Measurements from ENCODE around the gene RALGPS1.

RALGPS1 gene

GRCh38 chr9:127085186-127085585, 170.6 kb downstream of the RALGPS1 start:
- CTCF ChIA-PET: no interaction called here
- no peak for DNase-seq (ENCODE audit: extremely low spot score)
- POLR2A ChIA-PET: no interaction called here
- TF ChIP-seq FOXA1 (IDR thresholded peaks at IDR 0.05) (no peak), ZNF384 (IDR thresholded peaks at IDR 0.05) (no peak), ARNT (IDR thresholded peaks at IDR 0.05) (no peak), NFRKB (IDR thresholded peaks at IDR 0.05) (no peak), CTBP1 (IDR thresholded peaks at IDR 0.05; ENCODE audit: borderline replicate concordance) (no peak), SP1 (IDR thresholded peaks at IDR 0.05) (no peak), TARDBP (IDR thresholded peaks at IDR 0.05) (no peak), FOXK2 (IDR thresholded peaks at IDR 0.05) (no peak), FOXM1 (IDR thresholded peaks at IDR 0.05; ENCODE audit: borderline replicate concordance) (no peak), HDGF (IDR thresholded peaks at IDR 0.05; ENCODE audit: borderline replicate concordance) (no peak), L3MBTL2 (conservative IDR thresholded peaks at IDR 0.05) (no peak), BHLHE40 (IDR thresholded peaks at IDR 0.05; ENCODE audit: borderline replicate concordance) (no peak)

DNA sequence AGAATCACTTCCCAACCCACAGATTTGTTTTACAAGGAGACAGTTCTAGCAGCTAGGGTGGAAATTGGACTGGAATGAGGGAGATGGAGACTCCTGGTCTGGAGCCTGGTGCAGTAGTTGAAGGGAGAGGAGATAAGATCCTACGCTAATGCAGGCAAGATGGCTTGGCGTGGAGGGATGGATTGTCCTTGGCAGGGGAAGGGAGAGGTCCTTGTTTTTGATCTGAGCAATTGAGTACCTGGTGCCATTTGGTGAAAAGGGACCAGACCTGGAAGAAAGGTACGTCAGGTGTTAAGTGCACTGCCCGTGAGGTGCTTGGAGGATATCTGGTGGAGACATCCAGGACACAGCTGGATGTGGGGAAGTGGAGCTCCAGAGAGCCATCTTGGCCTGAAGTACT, 172.2 kb downstream of the RALGPS1 start:
- ChIA-PET POLR2A (no interaction called here), CTCF (no interaction called here)
- no peak for DNase-seq (ENCODE audit: extremely low spot score)
- no peak for TF ChIP-seq ARNT (IDR thresholded peaks at IDR 0.05)
- TF ChIP-seq ELF4 (IDR thresholded peaks at IDR 0.05): no peak
- no peak for TF ChIP-seq HDGF (IDR thresholded peaks at IDR 0.05; ENCODE audit: borderline replicate concordance)
- no peak for TF ChIP-seq FOXK2 (IDR thresholded peaks at IDR 0.05)
- TF ChIP-seq TARDBP (IDR thresholded peaks at IDR 0.05): no peak
- TF ChIP-seq, protein P1, sequence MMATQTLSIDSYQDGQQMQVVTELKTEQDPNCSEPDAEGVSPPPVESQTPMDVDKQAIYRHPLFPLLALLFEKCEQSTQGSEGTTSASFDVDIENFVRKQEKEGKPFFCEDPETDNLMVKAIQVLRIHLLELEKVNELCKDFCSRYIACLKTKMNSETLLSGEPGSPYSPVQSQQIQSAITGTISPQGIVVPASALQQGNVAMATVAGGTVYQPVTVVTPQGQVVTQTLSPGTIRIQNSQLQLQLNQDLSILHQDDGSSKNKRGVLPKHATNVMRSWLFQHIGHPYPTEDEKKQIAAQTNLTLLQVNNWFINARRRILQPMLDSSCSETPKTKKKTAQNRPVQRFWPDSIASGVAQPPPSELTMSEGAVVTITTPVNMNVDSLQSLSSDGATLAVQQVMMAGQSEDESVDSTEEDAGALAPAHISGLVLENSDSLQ (IDR thresholded peaks at IDR 0.05): no peak
- TF ChIP-seq SP1 (IDR thresholded peaks at IDR 0.05): no peak

- TF ChIP-seq SP1 (IDR thresholded peaks at IDR 0.05): no peak
- no peak for TF ChIP-seq ZNF384 (IDR thresholded peaks at IDR 0.05)
- no peak for TF ChIP-seq CTBP1 (IDR thresholded peaks at IDR 0.05; ENCODE audit: borderline replicate concordance)
- no peak for TF ChIP-seq ELF4 (IDR thresholded peaks at IDR 0.05)
- no peak for TF ChIP-seq NFRKB (IDR thresholded peaks at IDR 0.05)
- TF ChIP-seq TARDBP (IDR thresholded peaks at IDR 0.05): no peak
- TF ChIP-seq HDGF (IDR thresholded peaks at IDR 0.05; ENCODE audit: borderline replicate concordance): no peak
- no peak for TF ChIP-seq SUZ12 (IDR thresholded peaks at IDR 0.05)
- TF ChIP-seq L3MBTL2 (conservative IDR thresholded peaks at IDR 0.05): no peak
- TF ChIP-seq ARNT (IDR thresholded peaks at IDR 0.05): no peak
- TF ChIP-seq BHLHE40 (IDR thresholded peaks at IDR 0.05; ENCODE audit: borderline replicate concordance): no peak
- TF ChIP-seq FOXK2 (IDR thresholded peaks at IDR 0.05): no peak
- no peak for TF ChIP-seq FOXA1 (IDR thresholded peaks at IDR 0.05)
- TF ChIP-seq, protein P1 (IDR thresholded peaks at IDR 0.05): no peak
- no peak for TF ChIP-seq LEF1 (IDR thresholded peaks at IDR 0.05; ENCODE audit: borderline replicate concordance)
- TF ChIP-seq FOXM1 (IDR thresholded peaks at IDR 0.05; ENCODE audit: borderline replicate concordance): no peak
- POLR2A ChIA-PET: no interaction called here
- CTCF ChIA-PET: no interaction called here
- no peak for DNase-seq (ENCODE audit: extremely low spot score)
Observed at GRCh38 chr9:127087411-127087810, 172.8 kb downstream of the RALGPS1 start.

GRCh38 chr9:127087836-127088235, 173.3 kb downstream of the RALGPS1 start:
- CTCF ChIA-PET: no interaction called here
- POLR2A ChIA-PET: no interaction called here
- DNase-seq (ENCODE audit: extremely low spot score): no peak

DNA sequence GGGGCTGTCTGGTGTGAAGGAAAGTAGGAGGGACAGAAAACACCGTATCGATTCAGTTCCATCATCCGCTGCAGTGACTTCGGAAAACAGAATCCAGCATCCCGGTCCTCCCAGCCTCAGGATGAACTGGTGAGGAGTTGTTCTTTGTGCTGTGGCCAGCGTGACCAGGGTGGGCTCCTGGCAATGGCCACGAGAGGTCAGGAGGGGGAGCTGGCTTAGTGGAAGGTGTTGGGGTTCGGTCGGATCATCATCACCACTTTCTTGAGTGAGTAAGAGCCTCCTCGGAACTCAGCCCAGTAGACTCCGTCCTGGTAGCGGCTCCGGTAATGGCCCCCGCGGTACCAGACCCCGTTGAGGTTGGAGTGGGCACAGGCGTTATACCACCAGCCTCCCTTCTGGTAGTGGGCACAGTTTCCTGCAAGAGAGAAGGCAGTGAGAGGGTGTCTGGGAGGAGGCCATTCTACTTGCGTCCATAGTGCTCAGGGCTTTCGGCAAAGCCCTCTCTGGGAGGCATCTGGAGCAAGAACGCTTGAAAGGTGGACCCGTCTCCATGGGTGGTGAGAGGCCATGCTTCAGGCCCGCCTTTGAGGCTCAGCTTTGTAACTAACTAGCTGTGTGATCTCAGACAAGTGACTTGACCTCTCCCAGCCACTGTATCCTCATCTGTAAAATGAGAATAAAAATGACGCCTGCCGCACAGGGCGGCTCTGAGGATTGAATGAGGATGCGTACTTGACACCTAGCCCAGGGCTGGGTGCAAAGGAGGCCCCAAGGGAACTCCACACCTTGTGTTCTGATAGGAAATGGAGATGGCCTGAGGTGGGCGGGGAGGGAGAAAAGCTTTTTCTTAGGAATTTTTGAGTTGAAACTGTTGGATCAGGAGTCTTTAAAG, 174.4 kb downstream of the RALGPS1 start:
- TF ChIP-seq CTBP1 (IDR thresholded peaks at IDR 0.05; ENCODE audit: borderline replicate concordance) (no peak), HDGF (IDR thresholded peaks at IDR 0.05; ENCODE audit: borderline replicate concordance) (no peak), ARNT (IDR thresholded peaks at IDR 0.05) (no peak), ELF4 (IDR thresholded peaks at IDR 0.05) (no peak), SP1 (IDR thresholded peaks at IDR 0.05) (no peak), NFRKB (IDR thresholded peaks at IDR 0.05) (no peak), LEF1 (IDR thresholded peaks at IDR 0.05; ENCODE audit: borderline replicate concordance) (no peak), SUZ12 (IDR thresholded peaks at IDR 0.05) (no peak), FOXA1 (IDR thresholded peaks at IDR 0.05) (no peak), ZNF384 (IDR thresholded peaks at IDR 0.05) (no peak), BHLHE40 (IDR thresholded peaks at IDR 0.05; ENCODE audit: borderline replicate concordance) (no peak), L3MBTL2 (conservative IDR thresholded peaks at IDR 0.05) (no peak), TARDBP (IDR thresholded peaks at IDR 0.05) (no peak)
- TF ChIP-seq, protein P1 (IDR thresholded peaks at IDR 0.05): no peak
- ChIA-PET POLR2A (no interaction called here), CTCF (no interaction called here)
- DNase-seq (ENCODE audit: extremely low spot score): no peak

More at GRCh38 chr9:127087836-127088235, 173.3 kb downstream of the RALGPS1 start:
- no peak for TF ChIP-seq LEF1 (IDR thresholded peaks at IDR 0.05; ENCODE audit: borderline replicate concordance)
- TF ChIP-seq TARDBP (IDR thresholded peaks at IDR 0.05): no peak
- TF ChIP-seq SUZ12 (IDR thresholded peaks at IDR 0.05): no peak
- no peak for TF ChIP-seq L3MBTL2 (conservative IDR thresholded peaks at IDR 0.05)
- no peak for TF ChIP-seq CTBP1 (IDR thresholded peaks at IDR 0.05; ENCODE audit: borderline replicate concordance)
- no peak for TF ChIP-seq ARNT (IDR thresholded peaks at IDR 0.05)
- TF ChIP-seq FOXK2 (IDR thresholded peaks at IDR 0.05): no peak
- no peak for TF ChIP-seq SP1 (IDR thresholded peaks at IDR 0.05)
- TF ChIP-seq NFRKB (IDR thresholded peaks at IDR 0.05): no peak
- no peak for TF ChIP-seq ELF4 (IDR thresholded peaks at IDR 0.05)
- TF ChIP-seq FOXA1 (IDR thresholded peaks at IDR 0.05): no peak

DNA sequence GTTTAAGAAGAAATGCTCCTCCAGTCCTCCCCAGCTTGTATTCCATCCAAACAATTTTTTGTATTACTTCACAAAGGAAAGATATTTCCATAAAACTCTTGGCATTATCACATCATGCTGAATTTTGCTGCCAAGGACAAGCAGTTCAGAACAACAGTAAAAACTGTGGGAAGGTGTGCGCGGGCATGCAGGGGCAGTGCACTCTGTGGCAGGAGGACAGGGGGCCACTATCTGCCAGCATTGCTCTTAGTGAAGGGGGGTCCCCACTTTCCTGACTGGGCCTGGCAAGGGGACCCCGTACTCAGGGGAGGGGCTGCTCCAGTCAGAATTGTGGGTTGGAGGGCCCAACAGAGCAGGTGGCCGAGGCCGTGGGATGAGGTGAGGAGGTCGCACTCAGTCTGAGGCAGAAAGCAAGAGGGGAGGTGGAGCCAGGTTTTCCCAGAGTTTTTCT, 175.1 kb downstream of the RALGPS1 start:
- ChIA-PET CTCF (no interaction called here), POLR2A (no interaction called here)
- TF ChIP-seq FOXM1 (IDR thresholded peaks at IDR 0.05; ENCODE audit: borderline replicate concordance): no peak
- DNase-seq (ENCODE audit: extremely low spot score): no peak

All from HEK293T (cell line).